Activated CD8-positive, alpha-beta memory T cell treated with anti-CD3 and anti-CD28 coated beads for 24 hours (primary cell): ENCODE measurements around the gene TMPRSS11F.
"Not testable (repeated sequence)": the region's sequence is repeated elsewhere in the genome, so short reads cannot be mapped to it uniquely, and the experiment has no call there.

Source experiments
- DNase-seq: peaks from one replicate; pipeline ENCODE4 v3.0.0-alpha.2; 2020

TMPRSS11F gene

GRCh38 chr4:68129793-68130192 lies at the start of gene TMPRSS11F:
Gene TMPRSS11F, minus strand, starts transcription at chr4:68129869. Its CDS starts 49 bp downstream, at chr4:68129820.
- DNase-seq: no peak

DNA sequence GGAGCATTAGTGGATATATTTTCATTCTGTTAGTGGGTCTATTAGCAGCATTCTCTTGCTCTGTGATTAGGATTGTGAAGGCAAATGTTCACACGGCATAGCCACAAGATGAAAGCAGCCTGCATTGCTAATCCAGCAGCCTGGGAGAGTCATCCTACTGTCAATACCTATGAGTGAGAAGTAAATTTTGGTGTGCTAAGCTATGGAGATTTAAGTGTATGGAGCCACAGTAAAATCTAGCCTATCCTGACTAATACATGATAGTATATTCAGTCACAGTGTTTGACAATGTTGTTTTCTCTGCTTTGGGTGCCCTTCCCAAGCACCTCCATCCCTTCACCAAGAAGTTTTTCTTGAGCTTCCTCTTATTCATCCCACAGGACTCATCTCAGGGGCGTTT lies 47.2 kb upstream of the TMPRSS11F start:
- DNase-seq: no peak

- no peak for DNase-seq
Measured at GRCh38 chr4:68176500-68176899, 46.8 kb upstream of the TMPRSS11F start.

DNA sequence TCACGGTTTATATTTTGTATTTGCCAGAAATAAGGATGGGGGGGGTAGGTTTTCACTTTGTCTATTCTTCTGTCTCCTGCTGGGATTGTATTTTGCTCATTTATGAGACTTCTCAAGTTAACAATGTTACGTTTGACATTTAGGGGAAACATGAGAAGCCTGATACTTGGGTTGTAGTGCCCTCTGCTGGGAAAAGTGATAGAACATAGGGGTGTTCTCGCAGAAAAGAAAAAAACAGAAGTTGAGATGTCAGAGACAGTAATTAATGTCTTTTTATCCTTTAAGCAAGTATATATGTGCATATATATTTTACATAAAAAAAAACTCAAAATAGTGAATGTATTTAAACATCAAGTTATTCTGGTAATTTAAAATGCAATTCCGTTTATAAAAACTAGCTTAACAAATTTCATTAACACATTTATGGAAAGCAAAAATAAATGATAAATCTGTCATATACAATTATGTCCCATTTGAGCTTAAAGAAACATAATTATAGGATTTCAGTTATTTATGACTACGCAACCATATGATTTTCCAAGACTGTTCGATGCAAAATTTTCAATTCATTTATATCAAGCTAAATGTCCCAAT lies 46.0 kb upstream of the TMPRSS11F start:
- no peak for DNase-seq

- not testable (repeated sequence) for DNase-seq
Measured at GRCh38 chr4:68174389-68174788, 44.7 kb upstream of the TMPRSS11F start.

GRCh38 chr4:68172147-68172546 lies 42.5 kb upstream of the TMPRSS11F start:
- DNase-seq: not testable (repeated sequence)

- no peak for DNase-seq
Measured at GRCh38 chr4:68167706-68168105, 38.0 kb upstream of the TMPRSS11F start.

DNA sequence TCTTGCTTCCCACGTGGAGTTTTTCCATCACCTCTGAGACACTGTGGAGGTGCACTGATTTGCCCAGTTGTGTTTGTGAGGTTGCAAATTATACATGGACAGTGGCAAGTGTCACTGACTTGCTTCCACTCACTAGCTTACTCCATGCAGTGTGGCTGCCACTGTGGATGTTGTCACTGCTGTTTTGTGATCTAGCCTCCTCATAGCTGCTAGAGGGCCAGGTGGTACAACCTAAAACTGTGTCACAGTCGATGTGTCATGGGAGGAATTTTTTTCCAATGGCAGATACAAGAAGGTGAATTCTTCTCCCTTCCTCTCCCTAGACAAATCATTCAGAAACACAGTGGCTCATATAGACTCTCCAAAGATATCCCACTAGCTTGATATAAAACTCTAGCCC lies 37.5 kb upstream of the TMPRSS11F start:
- no peak for DNase-seq

DNA sequence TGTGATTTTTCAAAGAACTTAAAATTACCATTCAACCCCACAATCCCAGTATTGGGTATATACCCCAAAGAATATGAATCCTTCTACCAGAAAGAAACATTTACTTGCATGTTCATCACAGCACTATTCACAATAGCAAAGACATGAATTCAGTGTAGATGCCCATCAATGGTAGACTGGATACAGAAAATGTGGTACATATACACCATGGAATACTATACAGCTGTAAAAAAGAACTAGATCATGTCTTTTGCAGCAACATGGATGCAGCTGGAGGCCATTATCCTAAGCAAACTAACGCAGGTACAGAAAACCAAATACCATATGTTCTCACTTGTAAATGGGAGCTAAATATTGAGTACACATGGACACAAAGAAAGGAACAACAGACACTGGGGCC lies 34.1 kb upstream of the TMPRSS11F start:
- DNase-seq: no peak

- DNase-seq: no peak
Measured at GRCh38 chr4:68162196-68162595, 32.5 kb upstream of the TMPRSS11F start.

GRCh38 chr4:68152411-68152810 lies 22.7 kb upstream of the TMPRSS11F start:
- no peak for DNase-seq

DNA sequence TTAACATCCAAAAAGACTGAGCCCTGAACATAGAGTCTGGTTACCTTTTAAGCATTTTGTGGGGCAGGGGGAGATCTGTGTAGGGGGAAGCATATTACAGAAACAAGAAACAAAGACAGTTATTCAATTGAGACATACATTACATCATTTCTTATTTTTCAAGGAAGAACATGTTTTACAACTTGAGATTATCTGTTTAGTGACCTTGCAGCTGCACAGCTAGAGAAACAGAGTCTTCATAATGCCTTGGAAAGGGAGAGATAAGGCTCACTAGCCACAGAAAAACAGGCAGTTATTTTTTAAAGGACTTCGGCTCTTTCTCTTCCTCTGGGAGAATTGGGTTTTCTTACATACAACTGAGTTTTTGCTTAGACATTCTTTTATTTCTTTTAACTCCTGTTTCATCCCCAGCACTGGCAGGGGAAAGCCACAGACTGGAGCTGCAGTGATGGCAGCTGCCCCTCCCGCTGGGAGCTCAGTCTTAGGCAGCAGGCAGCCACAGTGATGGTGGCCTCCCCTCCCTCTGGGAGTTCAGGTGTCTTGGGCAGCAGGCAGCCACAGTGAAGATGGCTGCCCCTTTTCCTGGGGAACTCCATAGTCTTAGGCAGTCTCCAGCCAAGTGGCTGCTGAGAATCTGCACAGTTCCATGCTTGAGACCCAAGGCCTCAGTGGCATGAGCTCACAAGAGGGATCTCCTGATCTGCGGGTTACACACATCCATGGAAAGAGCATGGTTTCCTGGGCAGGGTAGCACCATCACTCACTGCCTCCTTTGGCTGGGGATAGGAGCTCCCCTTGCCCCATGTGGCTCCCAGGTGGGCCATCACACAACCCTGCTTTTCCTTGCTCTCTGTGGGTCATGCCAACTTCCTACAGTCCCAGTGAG lies 19.4 kb upstream of the TMPRSS11F start:
- DNase-seq: no peak

DNA sequence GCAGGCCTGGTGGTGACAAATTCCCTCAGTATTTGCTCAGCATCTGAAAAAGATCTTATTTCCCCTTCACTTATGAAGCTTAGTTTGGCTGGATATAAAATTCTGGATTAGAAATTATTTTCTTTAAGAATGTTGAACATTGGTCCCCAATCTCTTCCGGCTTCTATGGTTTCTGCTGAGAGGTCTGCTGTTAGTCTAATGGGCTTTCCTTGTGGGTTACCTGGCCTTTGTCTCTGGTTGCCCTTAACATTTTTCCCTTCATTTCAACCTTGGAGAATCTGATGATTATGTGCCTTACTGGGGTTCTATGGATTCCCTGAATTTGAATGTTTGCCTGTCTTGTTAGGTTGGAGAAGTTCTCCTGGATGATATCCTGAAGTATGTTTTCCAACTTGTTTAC lies 17.4 kb upstream of the TMPRSS11F start:
- no peak for DNase-seq

- DNase-seq: no peak
Measured at GRCh38 chr4:68145261-68145660, 15.6 kb upstream of the TMPRSS11F start.

GRCh38 chr4:68141852-68142251 lies 12.2 kb upstream of the TMPRSS11F start:
- no peak for DNase-seq

- no peak for DNase-seq
Measured at GRCh38 chr4:68132342-68132741, 2.7 kb upstream of the TMPRSS11F start.

GRCh38 chr4:68124262-68124661 lies 5.4 kb downstream of the TMPRSS11F start:
- no peak for DNase-seq

DNA sequence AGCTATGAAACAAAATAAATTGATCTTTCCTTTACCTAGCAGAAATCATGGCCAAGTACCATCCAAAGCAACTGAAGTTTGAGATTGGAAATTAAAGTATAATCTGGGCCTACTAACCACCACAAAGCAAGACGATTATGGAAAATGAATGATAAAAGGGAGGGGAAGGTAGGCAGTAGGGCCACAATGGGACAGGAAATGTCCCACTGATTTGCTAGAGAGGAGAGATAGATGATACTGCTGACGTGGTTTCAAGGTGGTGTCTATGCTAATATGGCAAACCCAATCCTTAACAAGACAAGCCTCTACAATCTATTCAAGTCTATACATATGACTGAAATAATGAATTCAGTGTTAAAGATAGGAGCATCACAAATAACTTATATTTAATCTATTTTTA lies 6.1 kb downstream of the TMPRSS11F start:
- DNase-seq: no peak

DNA sequence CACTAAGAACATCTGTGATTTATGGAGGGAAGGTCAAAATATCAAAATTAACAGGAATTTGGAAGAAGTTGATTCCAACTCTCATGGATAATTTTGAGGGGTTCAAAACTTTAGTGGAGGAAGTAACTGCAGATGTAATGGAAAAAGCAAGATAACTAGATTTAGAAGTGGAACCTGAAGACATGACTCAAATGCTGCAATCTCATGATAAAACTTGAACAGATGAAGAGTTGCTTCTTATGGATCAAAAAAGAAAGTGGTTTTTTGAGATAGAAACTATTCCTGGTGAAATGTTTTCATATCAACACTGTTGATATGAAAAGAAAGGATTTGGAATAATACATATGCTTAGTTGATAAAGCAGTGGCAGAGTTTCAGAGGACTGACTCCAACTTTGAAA lies 9.7 kb downstream of the TMPRSS11F start:
- DNase-seq: no peak

DNA sequence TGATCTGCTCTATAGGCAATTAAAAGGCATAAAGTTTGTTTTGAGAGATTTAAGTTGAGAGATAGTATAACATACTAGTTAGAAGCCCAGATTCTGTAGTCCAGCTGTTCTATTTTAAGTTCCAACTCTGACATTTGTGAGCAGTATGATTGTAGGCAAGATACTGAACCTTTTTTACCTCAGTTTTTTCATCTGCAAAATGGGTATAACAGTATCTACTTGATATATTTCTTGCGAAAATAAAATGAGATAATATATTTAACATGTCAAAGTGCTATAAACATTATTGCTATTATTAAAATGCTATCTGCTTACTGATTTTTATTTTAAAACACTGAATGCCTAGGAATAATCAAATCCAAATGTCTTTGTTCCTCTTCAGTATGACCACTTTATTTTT lies 19.2 kb downstream of the TMPRSS11F start:
- DNase-seq: no peak

GRCh38 chr4:68109868-68110267 lies 19.8 kb downstream of the TMPRSS11F start:
- DNase-seq: no peak

DNA sequence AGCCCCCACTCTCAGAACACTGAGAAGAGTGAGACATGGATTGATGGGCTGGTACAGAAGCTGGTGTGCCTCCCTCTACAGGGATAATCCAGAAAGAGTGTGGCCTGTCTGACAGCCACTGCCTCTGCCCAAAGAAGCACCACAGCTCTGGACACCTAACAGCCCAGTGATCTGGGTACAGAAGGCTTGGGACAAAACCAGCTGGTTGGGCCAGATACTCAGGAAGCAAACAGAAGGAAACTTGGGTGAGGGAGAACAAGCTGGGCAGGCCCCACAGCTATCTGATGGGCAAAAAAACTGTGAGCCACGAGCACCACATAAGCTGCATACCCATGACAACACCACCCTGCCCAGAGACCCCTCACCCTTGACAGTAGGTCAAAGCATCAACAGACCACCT lies 46.9 kb downstream of the TMPRSS11F start:
- DNase-seq: no peak

- DNase-seq: no peak
Measured at GRCh38 chr4:68079928-68080327, 49.7 kb downstream of the TMPRSS11F start.

GRCh38 chr4:68077737-68078136 lies 51.9 kb downstream of the TMPRSS11F start:
- no peak for DNase-seq

GRCh38 chr4:68077301-68077700 lies 52.4 kb downstream of the TMPRSS11F start:
- no peak for DNase-seq
